Stimulated activated CD4-positive, alpha-beta T cell treated with anti-CD3 and anti-CD28 coated beads, Interleukin-1b, Interleukin-23, amount 100 ng/mL, for 1 hour (primary cell): ENCODE data around the gene AGFG2.

ENCODE experiments used
- DNase-seq, 2 donors: peaks; one replicate each; pipeline ENCODE4 v3.0.0-alpha.2; 2020; ENCODE audit warnings: low read depth in 2 of 2

The AGFG2 gene

GRCh38 chr7:100572281-100572948, 33.4 kb downstream of the AGFG2 start:
- DNase-seq, result no peak

GRCh38 chr7:100572949-100573675, 34.1 kb downstream of the AGFG2 start:
- no peak for DNase-seq

- DNase-seq, result no peak
These were observed 34.8 kb downstream of the AGFG2 start, which contains the start of gene SAP25 for GRCh38 chr7:100573691-100574361. TSS of gene SAP25 (minus strand) at chr7:100573900. CDS start at chr7:100573742, 158 bp downstream.

GRCh38 chr7:100574362-100575205, 35.6 kb downstream of the AGFG2 start:
- no peak for DNase-seq

GRCh38 chr7:100575206-100575631, 36.2 kb downstream of the AGFG2 start:
- DNase-seq, result no peak

GRCh38 chr7:100575746-100576383, 36.9 kb downstream of the AGFG2 start:
- no peak for DNase-seq

GRCh38 chr7:100576384-100576993, 37.5 kb downstream of the AGFG2 start:
- DNase-seq, result no peak

GRCh38 chr7:100577103-100577502, 38.1 kb downstream of the AGFG2 start:
- DNase-seq, result no peak

GRCh38 chr7:100577507-100577906, 38.5 kb downstream of the AGFG2 start:
- DNase-seq, result no peak

GRCh38 chr7:100578246-100579183, 39.5 kb downstream of the AGFG2 start:
- DNase-seq, result no peak

- no peak for DNase-seq
These were observed 41.7 kb downstream of the AGFG2 start for GRCh38 chr7:100580466-100581283.

- DNase-seq, result no peak
These were observed 43.1 kb downstream of the AGFG2 start for GRCh38 chr7:100582041-100582579.

- no peak for DNase-seq
These were observed 43.6 kb downstream of the AGFG2 start for GRCh38 chr7:100582650-100583049.

- peak in 1 of 2 donors; percentile 22 for DNase-seq
These were observed 44.4 kb downstream of the AGFG2 start for GRCh38 chr7:100583132-100584053.

- DNase-seq, result no peak
These were observed 45.2 kb downstream of the AGFG2 start for GRCh38 chr7:100584054-100584682.

- no peak for DNase-seq
These were observed 45.9 kb downstream of the AGFG2 start for GRCh38 chr7:100584683-100585510.
